Liver (tissue), 9 donors: Measurements from ENCODE around the gene MED17. TPM values are rescaled to one million over a fixed set of nuclear protein-coding genes. Genes with fewer than 3 reads are reported as not detected.
"Not testable (repeated sequence)": the region's sequence is repeated elsewhere in the genome, so short reads cannot be mapped to it uniquely, and the experiment has no call there.

Experiments used
- DNase-seq: peaks from one replicate; pipeline ENCODE4 v3.0.0-alpha.2; 2017; ENCODE audit warnings: low spot score
- H3K27ac ChIP-seq, 2 donors: one replicate each; pipeline ENCODE4 v1.7.0; 2013; ENCODE audit warnings: inconsistent platforms in 2 of 2, low read length in 2 of 2, control low read depth in 1 of 2, low read depth in 1 of 2, mild to moderate bottlenecking in 1 of 2
- H3K27me3 ChIP-seq, 4 donors: one replicate each; pipeline versions ENCODE4 v1.6.1 to v1.7.0; 2013; ENCODE audit warnings: low read length in 3 of 4, inconsistent platforms in 1 of 4, mild to moderate bottlenecking in 1 of 4, moderate library complexity in 1 of 4; ENCODE audit not compliant: control insufficient read depth in 4 of 4, insufficient read depth in 4 of 4
- H3K36me3 ChIP-seq, 4 donors: one replicate each; pipeline versions ENCODE4 v1.6.1 to v1.7.0; 2013; ENCODE audit warnings: low read length in 3 of 4, mild to moderate bottlenecking in 3 of 4, low read depth in 1 of 4, moderate library complexity in 1 of 4; ENCODE audit not compliant: control insufficient read depth in 4 of 4, insufficient read depth in 3 of 4
- H3K4me1 ChIP-seq, 4 donors: one replicate each; pipeline versions ENCODE4 v1.6.1 to v1.7.0; 2013; ENCODE audit warnings: low read length in 3 of 4, mild to moderate bottlenecking in 3 of 4, moderate library complexity in 1 of 4; ENCODE audit not compliant: control insufficient read depth in 4 of 4, insufficient read depth in 4 of 4
- H3K4me3 ChIP-seq, 3 donors: one replicate each; pipeline versions ENCODE4 v1.6.1 to v1.7.0; 2013; ENCODE audit warnings: low read length in 3 of 3, control low read depth in 1 of 3, low read depth in 1 of 3, mild to moderate bottlenecking in 1 of 3
- H3K9ac ChIP-seq, 2 donors: one replicate each; pipeline ENCODE4 v1.7.0; 2013; ENCODE audit warnings: low read length in 2 of 2, mild to moderate bottlenecking in 2 of 2, moderate library complexity in 2 of 2, control low read depth in 1 of 2, low read depth in 1 of 2
- H3K9me3 ChIP-seq, 4 donors: one replicate each; pipeline versions ENCODE4 v1.6.1 to v1.7.0; 2013; ENCODE audit warnings: low read length in 3 of 4; ENCODE audit not compliant: control insufficient read depth in 4 of 4
- HNF4A ChIP-seq, 2 donors: conservative IDR thresholded peaks; 2 replicates each; pipeline ENCODE4 v1.6.1; 2016; ENCODE audit warnings: antibody characterized with exemption in 2 of 2, mild to moderate bottlenecking in 2 of 2
- HNF4G ChIP-seq: IDR thresholded peaks from 2 replicates; pipeline ENCODE4 v1.6.1; 2016; ENCODE audit warnings: antibody characterized with exemption
- JUND ChIP-seq, 2 donors: IDR thresholded peaks; 2 replicates each; pipeline ENCODE4 v1.6.1; 2016; ENCODE audit warnings: antibody characterized with exemption in 2 of 2
- MAX ChIP-seq: IDR thresholded peaks from 2 replicates; pipeline ENCODE4 v1.6.1; 2016; ENCODE audit warnings: antibody characterized with exemption
- RAD21 ChIP-seq, 2 donors: IDR thresholded peaks; 2 replicates each; pipeline ENCODE4 v1.6.1; 2016; ENCODE audit warnings: antibody characterized with exemption in 2 of 2, mild to moderate bottlenecking in 2 of 2
- RXRA ChIP-seq, 2 donors: IDR thresholded peaks; 2 replicates each; pipeline ENCODE4 v1.6.1; 2017 to 2018; ENCODE audit warnings: antibody characterized with exemption in 2 of 2, mild to moderate bottlenecking in 1 of 2
- SP1 ChIP-seq: IDR thresholded peaks from 2 replicates; pipeline ENCODE4 v1.6.1; 2018; ENCODE audit warnings: antibody characterized with exemption, mild to moderate bottlenecking
- YY1 ChIP-seq: IDR thresholded peaks from 2 replicates; pipeline ENCODE4 v1.6.1; 2016; ENCODE audit warnings: antibody characterized with exemption, mild to moderate bottlenecking
- WGBS: extraction: QIAGEN DNeasy Blood & Tissue Kit; methylation state at CpG from one replicate; pipeline ENCODE4 v1.1.7; 2013; 5-methylcytosine and 5-hydroxymethylcytosine counted together
- polyA plus RNA-seq, 2 donors: library from polyadenylated mRNA; stranded (reverse) in 1 of 2; unstranded in 1 of 2; fragments of 200-250 nt in 1 of 2; fragments of >200 nt in 1 of 2; fragmentation: Nextera tagmentation in 1 of 2; extraction: Ambion mirVana in 1 of 2; gene quantifications; one replicate each; pipeline versions ENCODE4 v1.2.1 to v1.2.3, GENCODE V29; 2013 to 2015
- total RNA-seq, 2 donors: library from RNA; depleted of rRNA; stranded (reverse); fragments of >200 nt; gene quantifications; one replicate each; pipeline ENCODE4 v1.2.3, GENCODE V29; 2014
- donor health status: healthy.
- donor health status: healthy.
- donor health status: healthy.
- donor health status: healthy.
- donor health status: healthy.

Gene MED17
- total and polyA plus RNA-seq, 4 donors: 2.8 to 12.7 (median 7.5) TPM

GRCh38 chr11:93743291-93743690 lies 40.8 kb upstream of the MED17 start:
- no peak overlapping the region for H3K9ac ChIP-seq
- no peak for DNase-seq
- H3K4me1 ChIP-seq: peaks cover 0 to 42% (median 31%) of the 10 kb centered on the region in 4 donors

GRCh38 chr11:93744669-93745004 lies 39.4 kb upstream of the MED17 start:
- H3K4me3 ChIP-seq: peak overlapping the region in 2 of 3 donors; percentile 6 to 16
- H3K27ac ChIP-seq: peak overlapping the region; percentile 33 to 57
- H3K27me3 ChIP-seq: no peaks in the 10 kb centered on the region
- peaks cover 0 to 38% (median 23%) of the 10 kb centered on the region in 4 donors for H3K4me1 ChIP-seq
- peaks cover 0 to 2% (median 0%) of the 10 kb centered on the region in 4 donors for H3K36me3 ChIP-seq
- no peaks in the 10 kb centered on the region for H3K9me3 ChIP-seq
- TF ChIP-seq HNF4G (no peak), RAD21 (IDR thresholded peaks at IDR 0.05) (peak in 1 of 2 donors; percentile 5)
- peak overlapping the region in 1 of 2 donors; percentile 9 for H3K9ac ChIP-seq
- 27% methylated on average over 7 of the region's 7 CpGs for WGBS
- no peak for DNase-seq

More at GRCh38 chr11:93743291-93743690, 40.8 kb upstream of the MED17 start:
- peaks cover 0 to 9% (median 5%) of the 10 kb centered on the region in 4 donors for H3K36me3 ChIP-seq
- WGBS: 95% methylated on average over 23 of the region's 23 CpGs
- peak overlapping the region; percentile 98 to 99 for H3K27ac ChIP-seq
- no peaks in the 10 kb centered on the region for H3K9me3 ChIP-seq
- TF ChIP-seq RXRA (IDR thresholded peaks at IDR 0.05) (no peak), JUND (IDR thresholded peaks at IDR 0.05) (no peak)
- no peaks in the 10 kb centered on the region for H3K27me3 ChIP-seq
- H3K4me3 ChIP-seq: no peak overlapping the region

GRCh38 chr11:93745005-93745755 lies 38.9 kb upstream of the MED17 start:
- Histone ChIP-seq H3K4me3 (peak overlapping the region in 2 of 3 donors; percentile 16 to 22), H3K4me1 (peaks cover 0 to 37% (median 21%) of the 10 kb centered on the region in 4 donors), H3K27ac (peak overlapping the region; percentile 35 to 57)
- not testable (repeated sequence) for H3K27me3 ChIP-seq, H3K36me3 ChIP-seq, DNase-seq, H3K9ac ChIP-seq, H3K9me3 ChIP-seq
- TF ChIP-seq YY1 (peak; percentile 12), SP1 (peak; percentile 31), MAX (peak; percentile 15)
- WGBS: 23% methylated on average over 12 of the region's 12 CpGs

- H3K36me3 ChIP-seq: peaks cover 0 to 15% (median 0%) of the 10 kb centered on the region in 4 donors
- H3K9me3 ChIP-seq: no peaks in the 10 kb centered on the region
- peak in 1 of 2 donors; percentile 37 for TF ChIP-seq HNF4A (conservative IDR thresholded peaks at IDR 0.05)
- peak in 1 of 2 donors; percentile 13 for TF ChIP-seq RXRA (IDR thresholded peaks at IDR 0.05)
- peak; percentile 15 for TF ChIP-seq SP1
- no peak for TF ChIP-seq RAD21 (IDR thresholded peaks at IDR 0.05)
- peak overlapping the region in 1 of 2 donors; percentile 35 for H3K27ac ChIP-seq
- peak overlapping the region in 1 of 2 donors; percentile 51 for H3K9ac ChIP-seq
- H3K4me3 ChIP-seq: peak overlapping the region in 2 of 3 donors; percentile 28 to 40
- peaks cover 0 to 37% (median 21%) of the 10 kb centered on the region in 4 donors for H3K4me1 ChIP-seq
- DNase-seq: no peak
- H3K27me3 ChIP-seq: no peaks in the 10 kb centered on the region
- 35% methylated on average over 2 of the region's 2 CpGs for WGBS
Measured at GRCh38 chr11:93746101-93746500, 38.0 kb upstream of the MED17 start.
